HEK293 (cell line): ENCODE measurements around the gene POR.

ENCODE experiments used
- ZFP41 ChIP-seq: fragments of 450-650 bp; formaldehyde crosslinking; IDR thresholded peaks from 2 replicates; pipeline ENCODE4 v1.5.1; 2016; ENCODE audit warnings: missing biosample characterization, missing genetic modification characterization, borderline replicate concordance
- TF ChIP-seq, protein P1 (sequence below): fragments of 450-650 bp; formaldehyde crosslinking; IDR thresholded peaks from 2 replicates; pipeline ENCODE4 v1.5.1; 2016; ENCODE audit warnings: missing biosample characterization, missing genetic modification characterization, borderline replicate concordance
- TF ChIP-seq, protein P2 (sequence below): fragments of 450-650 bp; formaldehyde crosslinking; IDR thresholded peaks from 2 replicates; pipeline ENCODE4 v1.5.1; 2016; ENCODE audit warnings: missing biosample characterization, missing genetic modification characterization

DNA sequence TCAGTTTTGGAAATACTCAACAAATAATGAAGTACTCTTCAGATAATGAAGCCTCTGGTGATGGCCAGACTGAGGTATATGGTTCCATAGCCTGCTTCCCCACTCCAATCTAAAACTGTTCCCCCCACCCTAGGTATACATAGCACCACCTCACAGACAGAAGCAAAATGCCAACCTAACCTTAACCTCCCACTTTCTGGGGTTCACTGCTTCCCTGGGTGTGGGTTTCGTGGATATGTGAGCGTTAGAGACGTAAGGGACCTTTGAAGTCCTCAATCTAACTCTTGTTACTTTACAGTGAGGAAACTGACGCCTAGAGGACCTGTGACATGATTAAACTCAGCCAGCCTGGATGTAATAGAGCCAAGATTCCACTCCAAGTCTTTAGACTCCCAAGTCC, 34.7 kb upstream of the POR start:
- TF ChIP-seq ZFP41 (tag by site-specific recombination): no peak
- TF ChIP-seq, protein P1, sequence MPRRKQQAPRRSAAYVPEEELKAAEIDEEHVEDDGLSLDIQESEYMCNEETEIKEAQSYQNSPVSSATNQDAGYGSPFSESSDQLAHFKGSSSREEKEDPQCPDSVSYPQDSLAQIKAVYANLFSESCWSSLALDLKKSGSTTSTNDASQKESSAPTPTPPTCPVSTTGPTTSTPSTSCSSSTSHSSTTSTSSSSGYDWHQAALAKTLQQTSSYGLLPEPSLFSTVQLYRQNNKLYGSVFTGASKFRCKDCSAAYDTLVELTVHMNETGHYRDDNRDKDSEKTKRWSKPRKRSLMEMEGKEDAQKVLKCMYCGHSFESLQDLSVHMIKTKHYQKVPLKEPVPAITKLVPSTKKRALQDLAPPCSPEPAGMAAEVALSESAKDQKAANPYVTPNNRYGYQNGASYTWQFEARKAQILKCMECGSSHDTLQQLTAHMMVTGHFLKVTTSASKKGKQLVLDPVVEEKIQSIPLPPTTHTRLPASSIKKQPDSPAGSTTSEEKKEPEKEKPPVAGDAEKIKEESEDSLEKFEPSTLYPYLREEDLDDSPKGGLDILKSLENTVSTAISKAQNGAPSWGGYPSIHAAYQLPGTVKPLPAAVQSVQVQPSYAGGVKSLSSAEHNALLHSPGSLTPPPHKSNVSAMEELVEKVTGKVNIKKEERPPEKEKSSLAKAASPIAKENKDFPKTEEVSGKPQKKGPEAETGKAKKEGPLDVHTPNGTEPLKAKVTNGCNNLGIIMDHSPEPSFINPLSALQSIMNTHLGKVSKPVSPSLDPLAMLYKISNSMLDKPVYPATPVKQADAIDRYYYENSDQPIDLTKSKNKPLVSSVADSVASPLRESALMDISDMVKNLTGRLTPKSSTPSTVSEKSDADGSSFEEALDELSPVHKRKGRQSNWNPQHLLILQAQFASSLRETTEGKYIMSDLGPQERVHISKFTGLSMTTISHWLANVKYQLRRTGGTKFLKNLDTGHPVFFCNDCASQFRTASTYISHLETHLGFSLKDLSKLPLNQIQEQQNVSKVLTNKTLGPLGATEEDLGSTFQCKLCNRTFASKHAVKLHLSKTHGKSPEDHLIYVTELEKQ: no peak
- TF ChIP-seq, protein P2, sequence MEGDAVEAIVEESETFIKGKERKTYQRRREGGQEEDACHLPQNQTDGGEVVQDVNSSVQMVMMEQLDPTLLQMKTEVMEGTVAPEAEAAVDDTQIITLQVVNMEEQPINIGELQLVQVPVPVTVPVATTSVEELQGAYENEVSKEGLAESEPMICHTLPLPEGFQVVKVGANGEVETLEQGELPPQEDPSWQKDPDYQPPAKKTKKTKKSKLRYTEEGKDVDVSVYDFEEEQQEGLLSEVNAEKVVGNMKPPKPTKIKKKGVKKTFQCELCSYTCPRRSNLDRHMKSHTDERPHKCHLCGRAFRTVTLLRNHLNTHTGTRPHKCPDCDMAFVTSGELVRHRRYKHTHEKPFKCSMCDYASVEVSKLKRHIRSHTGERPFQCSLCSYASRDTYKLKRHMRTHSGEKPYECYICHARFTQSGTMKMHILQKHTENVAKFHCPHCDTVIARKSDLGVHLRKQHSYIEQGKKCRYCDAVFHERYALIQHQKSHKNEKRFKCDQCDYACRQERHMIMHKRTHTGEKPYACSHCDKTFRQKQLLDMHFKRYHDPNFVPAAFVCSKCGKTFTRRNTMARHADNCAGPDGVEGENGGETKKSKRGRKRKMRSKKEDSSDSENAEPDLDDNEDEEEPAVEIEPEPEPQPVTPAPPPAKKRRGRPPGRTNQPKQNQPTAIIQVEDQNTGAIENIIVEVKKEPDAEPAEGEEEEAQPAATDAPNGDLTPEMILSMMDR (tag by site-specific recombination): no peak
